HEK293 (cell line): ENCODE measurements around the gene GTF2A1L.
A peak's percentile ranks its signal among the peaks of the same experiment; 100 is the strongest.

Source experiments
- CTCF ChIA-PET: fragments of 350-600 bp; formaldehyde crosslinking; extraction: SDS; loops from one replicate; lab custom pipeline; 2021; ENCODE audit warnings: antibody characterized with exemption; lab: Yijun Ruan, JAX
- POLR2A ChIA-PET: fragments of 300-600 bp; formaldehyde crosslinking; extraction: SDS; loops from one replicate; lab custom pipeline; 2020; ENCODE audit warnings: antibody characterized with exemption, inconsistent platforms; lab: Yijun Ruan, JAX
- H3K27ac ChIP-seq: fragments of 200-500 bp; sonication (Bioruptor generic); 2 replicates; pipeline ENCODE4 v1.5.1; 2014; ENCODE audit warnings: low read depth, low read length, control low read depth, inconsistent platforms; ENCODE audit errors: extremely low read depth
- H3K36me3 ChIP-seq, 2 experiments: fragments of 200-500 bp in 1 of 2; sonication (Bioruptor generic) in 1 of 2; 1 replicate in 1 of 2; 2 replicates in 1 of 2; pipeline ENCODE4 v1.5.1; 2014 to 2017; ENCODE audit warnings: inconsistent platforms in 2 of 2, low read length in 2 of 2; ENCODE audit not compliant: control insufficient read depth in 2 of 2, insufficient read depth in 1 of 2
- H3K4me1 ChIP-seq: fragments of 200-500 bp; sonication (Bioruptor generic); 2 replicates; pipeline ENCODE4 v1.5.1; 2014; ENCODE audit warnings: mild to moderate bottlenecking, low read length, inconsistent platforms; ENCODE audit not compliant: control insufficient read depth, insufficient read depth
- H3K4me3 ChIP-seq: 2 replicates; pipeline ENCODE4 v1.5.1; 2011; ENCODE audit warnings: low read depth, mild to moderate bottlenecking, control low read depth, low read length, moderate library complexity
- H3K9me3 ChIP-seq: fragments of 200-500 bp; sonication (Bioruptor generic); 2 replicates; pipeline ENCODE4 v1.5.1; 2014; ENCODE audit warnings: low read depth, low read length, inconsistent platforms; ENCODE audit not compliant: control insufficient read depth, insufficient read depth
- AEBP2 ChIP-seq: fragments of 450-650 bp; formaldehyde crosslinking; IDR thresholded peaks from 2 replicates; pipeline ENCODE4 v1.5.1; 2016; ENCODE audit warnings: missing biosample characterization, missing genetic modification characterization, borderline replicate concordance
- BCL6B ChIP-seq: fragments of 450-650 bp; formaldehyde crosslinking; IDR thresholded peaks from 2 replicates; pipeline ENCODE4 v1.5.1; 2017; ENCODE audit warnings: missing biosample characterization, missing genetic modification characterization
- CTCF ChIP-seq: fragments of 450-650 bp; formaldehyde crosslinking; IDR thresholded peaks from 2 replicates; pipeline ENCODE4 v1.5.1; 2016; ENCODE audit warnings: missing biosample characterization, missing genetic modification characterization
- PBX3 ChIP-seq: sonication (generic); formaldehyde crosslinking; IDR thresholded peaks from 2 replicates; pipeline ENCODE4 v1.8.1; 2022; ENCODE audit warnings: mild to moderate bottlenecking, moderate library complexity, missing genetic modification reagents
- SETDB1 ChIP-seq: IDR thresholded peaks from one replicate; pipeline ENCODE4 v1.6.1; 2017; ENCODE audit warnings: mild to moderate bottlenecking, low read length, moderate library complexity, mixed read lengths; ENCODE audit not compliant: insufficient read length
- TRIM28 ChIP-seq: IDR thresholded peaks from 2 replicates; pipeline ENCODE4 v1.6.1; 2011; ENCODE audit warnings: low read length, control low read depth, borderline replicate concordance
- YY2 ChIP-seq: fragments of 450-650 bp; formaldehyde crosslinking; IDR thresholded peaks from 2 replicates; pipeline ENCODE4 v1.5.1; 2016; ENCODE audit warnings: missing biosample characterization, missing genetic modification characterization
- ZBTB20 ChIP-seq: fragments of 450-650 bp; formaldehyde crosslinking; IDR thresholded peaks from 2 replicates; pipeline ENCODE4 v1.5.1; 2016; ENCODE audit warnings: missing biosample characterization, missing genetic modification characterization
- ZNF132 ChIP-seq: fragments of 450-650 bp; formaldehyde crosslinking; IDR thresholded peaks from 2 replicates; pipeline ENCODE4 v1.5.1; 2017; ENCODE audit warnings: missing biosample characterization, missing genetic modification characterization, borderline replicate concordance
- ZNF133 ChIP-seq: fragments of 450-650 bp; formaldehyde crosslinking; IDR thresholded peaks from 2 replicates; pipeline ENCODE4 v1.5.1; 2016; ENCODE audit warnings: missing biosample characterization, missing genetic modification characterization
- ZNF324 ChIP-seq: fragments of 450-650 bp; formaldehyde crosslinking; IDR thresholded peaks from 2 replicates; pipeline ENCODE4 v1.5.1; 2016; ENCODE audit warnings: missing biosample characterization, missing genetic modification characterization
- ZNF449 ChIP-seq: fragments of 450-650 bp; formaldehyde crosslinking; IDR thresholded peaks from 2 replicates; pipeline ENCODE4 v1.5.1; 2017; ENCODE audit warnings: missing biosample characterization, mild to moderate bottlenecking, missing genetic modification characterization, moderate library complexity
- ZNF548 ChIP-seq: fragments of 450-650 bp; formaldehyde crosslinking; IDR thresholded peaks from 2 replicates; pipeline ENCODE4 v1.5.1; 2016; ENCODE audit warnings: missing biosample characterization, missing genetic modification characterization
- ZNF555 ChIP-seq: fragments of 450-650 bp; formaldehyde crosslinking; conservative IDR thresholded peaks from 2 replicates; pipeline ENCODE4 v1.5.1; 2017; ENCODE audit warnings: missing biosample characterization, mild to moderate bottlenecking, missing genetic modification characterization, inconsistent platforms
- ZNF623 ChIP-seq: fragments of 450-650 bp; formaldehyde crosslinking; IDR thresholded peaks from 2 replicates; pipeline ENCODE4 v1.5.1; 2016; ENCODE audit warnings: missing biosample characterization, missing genetic modification characterization

The GTF2A1L gene

GRCh38 chr2:48601349-48601748, 16.3 kb upstream of the GTF2A1L start:
- TF ChIP-seq BCL6B (no peak), ZNF449 (no peak), CTCF (tag by site-specific recombination) (peak; percentile 66)
- CTCF ChIA-PET, result interaction anchor here (0.6 to 1.4 kb wide), 2 partner anchors 36 to 117 kb away, joined by 4 to 5 read pairs; no protein-coding TSS in a partner anchor
- Histone ChIP-seq H3K27ac (no peak overlapping the region), H3K4me3 (no peak overlapping the region), H3K36me3 (peaks cover 0 to 6% of the 10 kb centered on the region in 2 experiments; a peak in 1 of 3 replicates), H3K4me1 (no peaks in the 10 kb centered on the region), H3K9me3 (no peaks in the 10 kb centered on the region)
- POLR2A ChIA-PET, result no interaction called here

GRCh38 chr2:48605482-48606175, 12.0 kb upstream of the GTF2A1L start:
- POLR2A ChIA-PET, result no interaction called here
- no peak overlapping the region for H3K4me3 ChIP-seq
- CTCF ChIA-PET, result interaction anchor here (0.7 kb wide), 1 partner anchor 1662 kb away, joined by 3 read pairs; no protein-coding TSS in a partner anchor
- H3K9me3 ChIP-seq, result no peaks in the 10 kb centered on the region
- H3K27ac ChIP-seq, result no peak overlapping the region
- TF ChIP-seq SETDB1 (no peak), YY2 (no peak), ZNF623 (tag by site-specific recombination) (no peak), ZBTB20 (tag by site-specific recombination) (no peak), PBX3 (CRISPR knock-in tag) (no peak), TRIM28 (no peak), ZNF548 (tag by site-specific recombination) (no peak), ZNF555 (tag by site-specific recombination) (no peak), AEBP2 (tag by site-specific recombination) (no peak), ZNF133 (tag by site-specific recombination) (no peak), ZNF324 (tag by site-specific recombination) (no peak), ZNF132 (no peak)
- TF ChIP-seq, all 188 proteins: peak for 0
- no peaks in the 10 kb centered on the region for H3K4me1 ChIP-seq
- H3K36me3 ChIP-seq, result no peaks in the 10 kb centered on the region
